H9 (cell line): ENCODE measurements around the gene PHACTR4. TPM values are rescaled to one million over a fixed set of nuclear protein-coding genes. Genes with fewer than 3 reads are reported as not detected.

ENCODE experiments used
- DNase-seq: peaks from one replicate; pipeline ENCODE4 v3.0.0-alpha.2; 2017
- H2AFZ ChIP-seq: one replicate; pipeline ENCODE4 v1.6.1; 2013; ENCODE audit warnings: mild to moderate bottlenecking, low read length, control low read depth, moderate library complexity
- H2AK5ac ChIP-seq: 2 replicates; pipeline ENCODE4 v1.6.1; 2013; ENCODE audit warnings: low read length, control low read depth, mixed read lengths; ENCODE audit not compliant: insufficient read length
- H2BK120ac ChIP-seq: one replicate; pipeline ENCODE4 v1.6.1; 2013; ENCODE audit warnings: low read depth, mild to moderate bottlenecking, low read length, control low read depth, inconsistent platforms; ENCODE audit not compliant: poor library complexity, severe bottlenecking
- H2BK12ac ChIP-seq: 2 replicates; pipeline ENCODE4 v1.6.1; 2013; ENCODE audit warnings: low read length, control low read depth, mixed read lengths, low read depth; ENCODE audit not compliant: insufficient read length
- H2BK15ac ChIP-seq: 2 replicates; pipeline ENCODE4 v1.6.1; 2013; ENCODE audit warnings: low read depth, low read length, control low read depth
- H2BK20ac ChIP-seq: one replicate; pipeline ENCODE4 v1.6.1; 2013; ENCODE audit warnings: low read depth, mild to moderate bottlenecking, low read length, control low read depth, inconsistent platforms; ENCODE audit not compliant: poor library complexity, severe bottlenecking
- H2BK5ac ChIP-seq: 2 replicates; pipeline ENCODE4 v1.6.1; 2013; ENCODE audit warnings: low read length, control low read depth, mixed read lengths; ENCODE audit not compliant: insufficient read length
- H3K14ac ChIP-seq: 2 replicates; pipeline ENCODE4 v1.6.1; 2013; ENCODE audit warnings: low read length, control low read depth; ENCODE audit not compliant: insufficient read depth
- H3K18ac ChIP-seq: 2 replicates; pipeline ENCODE4 v1.6.1; 2013; ENCODE audit warnings: low read depth, mild to moderate bottlenecking, mixed read lengths, low read length, control low read depth; ENCODE audit not compliant: insufficient read length
- H3K23ac ChIP-seq: 2 replicates; pipeline ENCODE4 v1.6.1; 2013; ENCODE audit warnings: low read length, control low read depth, mixed read lengths, low read depth; ENCODE audit not compliant: insufficient read length
- H3K23me2 ChIP-seq: 2 replicates; pipeline ENCODE4 v1.6.1; 2013; ENCODE audit warnings: low read depth, mild to moderate bottlenecking, mixed read lengths, low read length, control low read depth; ENCODE audit not compliant: insufficient read length, poor library complexity, severe bottlenecking
- H3K27ac ChIP-seq: 2 replicates; pipeline ENCODE4 v1.5.1; 2013; ENCODE audit warnings: low read length, control low read depth, mixed read lengths, low read depth; ENCODE audit not compliant: insufficient read length
- H3K27me3 ChIP-seq: 2 replicates; pipeline ENCODE4 v1.6.1; 2013; ENCODE audit warnings: low read length, control low read depth, inconsistent platforms; ENCODE audit not compliant: insufficient read depth
- H3K4ac ChIP-seq: 2 replicates; pipeline ENCODE4 v1.6.1; 2013; ENCODE audit warnings: low read depth, mild to moderate bottlenecking, control low read depth, inconsistent platforms, low read length, moderate library complexity
- H3K4me1 ChIP-seq: 2 replicates; pipeline ENCODE4 v1.6.1; 2013; ENCODE audit warnings: low read length, control low read depth, inconsistent platforms; ENCODE audit not compliant: insufficient read depth
- H3K4me2 ChIP-seq: 2 replicates; pipeline ENCODE4 v1.6.1; 2013; ENCODE audit warnings: low read length, control low read depth, mixed read lengths; ENCODE audit not compliant: insufficient read length, insufficient read depth
- H3K56ac ChIP-seq: 2 replicates; pipeline ENCODE4 v1.6.1; 2013; ENCODE audit warnings: low read depth, mild to moderate bottlenecking, mixed read lengths, low read length, control low read depth; ENCODE audit not compliant: insufficient read length
- H3K79me1 ChIP-seq: 2 replicates; pipeline ENCODE4 v1.6.1; 2013; ENCODE audit warnings: low read depth, mild to moderate bottlenecking, moderate library complexity, low read length, control low read depth, inconsistent platforms; ENCODE audit not compliant: insufficient read depth, poor library complexity, severe bottlenecking
- H3K79me2 ChIP-seq: 2 replicates; pipeline ENCODE4 v1.6.1; 2013; ENCODE audit warnings: low read length, control low read depth, inconsistent platforms; ENCODE audit not compliant: insufficient read depth
- H3K9ac ChIP-seq: 2 replicates; pipeline ENCODE4 v1.6.1; 2013; ENCODE audit warnings: low read length, control low read depth, mixed read lengths; ENCODE audit not compliant: insufficient read length; ENCODE audit errors: extremely low read depth
- H3K9me3 ChIP-seq: one replicate; pipeline ENCODE4 v1.6.1; 2013; ENCODE audit warnings: low read depth, low read length, inconsistent platforms; ENCODE audit not compliant: control insufficient read depth
- H3T11ph ChIP-seq: one replicate; pipeline ENCODE4 v1.6.1; 2013; ENCODE audit warnings: mild to moderate bottlenecking, low read length, control low read depth, inconsistent platforms
- H4K20me1 ChIP-seq: one replicate; pipeline ENCODE4 v1.6.1; 2013; ENCODE audit not compliant: control insufficient read depth, insufficient read length, insufficient read depth
- H4K5ac ChIP-seq: 2 replicates; pipeline ENCODE4 v1.6.1; 2013; ENCODE audit warnings: low read depth, mild to moderate bottlenecking, mixed read lengths, low read length, control low read depth; ENCODE audit not compliant: insufficient read length
- H4K8ac ChIP-seq: replicated peaks from 2 replicates; pipeline ENCODE4 v1.6.1; 2013; ENCODE audit warnings: low read length, control low read depth, mixed read lengths, low read depth; ENCODE audit not compliant: insufficient read length
- H4K91ac ChIP-seq: 2 replicates; pipeline ENCODE4 v1.6.1; 2013; ENCODE audit warnings: low read depth, mild to moderate bottlenecking, moderate library complexity, mixed read lengths, low read length, control low read depth; ENCODE audit not compliant: insufficient read length
- H3K27ac Mint-ChIP-seq, 3 experiments: 2 replicates in 2 of 3; 3 replicates in 1 of 3; pipeline ENCODE4 v1.8.0; 2020 to 2021; ENCODE audit warnings: mixed read lengths in 3 of 3, mild to moderate bottlenecking in 1 of 3, moderate library complexity in 1 of 3
- H3K27me3 Mint-ChIP-seq: 2 replicates; pipeline ENCODE4 v1.8.0; 2021; ENCODE audit warnings: low read depth, mild to moderate bottlenecking, moderate library complexity, mixed read lengths
- H3K36me3 Mint-ChIP-seq, 3 experiments: 2 replicates in 2 of 3; 3 replicates in 1 of 3; pipeline ENCODE4 v1.8.0; 2020 to 2021; ENCODE audit warnings: low read depth in 3 of 3, mixed read lengths in 3 of 3; ENCODE audit not compliant: insufficient read depth in 1 of 3
- H3K4me1 Mint-ChIP-seq, 2 experiments: 2 replicates each; pipeline ENCODE4 v1.8.0; 2020; ENCODE audit warnings: mixed read lengths in 2 of 2
- H3K4me3 Mint-ChIP-seq, 2 experiments: 2 replicates in 1 of 2; 3 replicates in 1 of 2; pipeline ENCODE4 v1.8.0; 2020 to 2021; ENCODE audit warnings: mild to moderate bottlenecking in 2 of 2, mixed read lengths in 2 of 2, moderate library complexity in 1 of 2
- H3K9me3 Mint-ChIP-seq, 2 experiments: 2 replicates in 1 of 2; 3 replicates in 1 of 2; pipeline ENCODE4 v1.8.0; 2020; ENCODE audit warnings: mild to moderate bottlenecking in 2 of 2, mixed read lengths in 2 of 2, moderate library complexity in 1 of 2
- CTCF ChIP-seq: fragments of 200-600 bp; sonication (generic); conservative IDR thresholded peaks from 3 replicates; pipeline ENCODE4 v1.8.0; 2021; ENCODE audit warnings: antibody characterized with exemption, mild to moderate bottlenecking
- WGBS: extraction: QIAGEN DNeasy Blood & Tissue Kit; methylation state at CpG from one replicate; pipeline ENCODE4 v1.1.7; 2013; ENCODE audit warnings: missing lambda C conversion rate, low lambda C conversion rate, mixed read lengths; ENCODE audit not compliant: insufficient read length; ENCODE audit errors: extremely low coverage; 5-methylcytosine and 5-hydroxymethylcytosine counted together
- total RNA-seq: library from RNA; stranded (reverse); gene quantifications from 2 replicates; pipeline ENCODE4 v1.2.1, GENCODE V29; 2021

Gene PHACTR4
- total RNA-seq, 1 experiment from 2014 or later: 54.0 TPM

GRCh38 chr1:28409090-28409489, 39.5 kb downstream of the PHACTR4 start:
- H3K23me2 ChIP-seq: no peaks in the 10 kb centered on the region
- Mint-ChIP-seq H3K36me3 (peaks cover 0 to 5% (median 0%) of the 10 kb centered on the region in 3 experiments; a peak in 3 of 7 replicates), H3K27me3 (no peaks in the 10 kb centered on the region), H3K4me3 (no peak overlapping the region), H3K27ac (peak overlapping the region in 1 of 3 experiments; percentile 83; a peak in 2 of 7 replicates), H3K4me1 (peaks cover 20 to 21% of the 10 kb centered on the region in 2 experiments), H3K9me3 (no peaks in the 10 kb centered on the region)
- no peak overlapping the region for H2BK120ac ChIP-seq
- no peak overlapping the region for H3K18ac ChIP-seq
- H2BK20ac ChIP-seq: no peak overlapping the region
- no peak overlapping the region for H3K56ac ChIP-seq
- no peaks in the 10 kb centered on the region for H3K9me3 ChIP-seq
- H4K91ac ChIP-seq: no peak overlapping the region
- WGBS: no CpG with 5 or more reads among the region's 1 CpG
- H3K79me2 ChIP-seq: peaks cover 1% of the 10 kb centered on the region; the same call in 1 of the 2 replicates
- H3K23ac ChIP-seq: no peak overlapping the region
- DNase-seq: no peak
- H2BK12ac ChIP-seq: no peak overlapping the region
- no peaks in the 10 kb centered on the region for H4K20me1 ChIP-seq
- H3K4me2 ChIP-seq: no peak overlapping the region
- H3K27me3 ChIP-seq: no peaks in the 10 kb centered on the region
- H3T11ph ChIP-seq: no peak overlapping the region
- no peak overlapping the region for H2BK15ac ChIP-seq
- H2AFZ ChIP-seq: no peak overlapping the region
- no peaks in the 10 kb centered on the region for H3K79me1 ChIP-seq
- TF ChIP-seq CTCF: no peak
- H4K8ac ChIP-seq: no peak overlapping the region
- no peak overlapping the region for H3K14ac ChIP-seq
- no peak overlapping the region for H4K5ac ChIP-seq
- no peak overlapping the region for H3K9ac ChIP-seq
- no peak overlapping the region for H3K4ac ChIP-seq
- H3K27ac ChIP-seq: no peak overlapping the region
- H2BK5ac ChIP-seq: no peak overlapping the region
- no peak overlapping the region for H2AK5ac ChIP-seq
- 0 out of 2 replicates have a peak, but pooled peaks cover 2% of the 10 kb centered on the region for H3K4me1 ChIP-seq
